OCI-LY7 (cell line): ENCODE measurements around the gene EML2. TPM values are rescaled to one million over a fixed set of nuclear protein-coding genes. Genes with fewer than 3 reads are reported as not detected.

Source experiments
- BruUV-seq: library from RNA; stranded (reverse); fragments of 400-500 nt; replicated peaks from 2 replicates; lab custom pipeline; 2021; lab: Mats Ljungman, UMichigan
- CTCF ChIA-PET: fragments of 300-600 bp; sonication (Branson Sonifier 250); formaldehyde crosslinking; loops from one replicate; lab custom pipeline; 2022; ENCODE audit warnings: antibody characterized with exemption; ENCODE audit not compliant: unreplicated experiment; lab: Charles Lee
- POLR2A ChIA-PET: fragments of 300-600 bp; sonication (Branson Sonifier 250); formaldehyde crosslinking; loops from one replicate; lab custom pipeline; 2022; ENCODE audit warnings: antibody characterized with exemption; lab: Charles Lee
- DNase-seq: peaks from one replicate; pipeline ENCODE4 v3.0.0-alpha.2; 2015; ENCODE audit warnings: low spot score
- H2AFZ ChIP-seq: fragments of 200-600 bp; sonication (generic), shearing (Covaris generic); 2 replicates; pipeline ENCODE4 v1.6.1; 2014; ENCODE audit warnings: mild to moderate bottlenecking, antibody characterized with exemption, low read length, moderate library complexity
- H3K27ac ChIP-seq: fragments of 200-600 bp; sonication (generic); 2 replicates; pipeline ENCODE4 v1.5.1; 2014; ENCODE audit warnings: mixed run types, low read depth, mild to moderate bottlenecking, moderate library complexity, low read length, inconsistent platforms; ENCODE audit not compliant: poor library complexity, severe bottlenecking
- H3K36me3 ChIP-seq: fragments of 200-600 bp; sonication (generic); 2 replicates; pipeline ENCODE4 v1.6.1; 2014; ENCODE audit warnings: mild to moderate bottlenecking, antibody characterized with exemption, low read length, moderate library complexity, mixed read lengths; ENCODE audit not compliant: insufficient read depth
- H3K4me1 ChIP-seq: fragments of 200-600 bp; sonication (generic); 2 replicates; pipeline ENCODE4 v1.5.1; 2014; ENCODE audit warnings: mild to moderate bottlenecking, low read length; ENCODE audit not compliant: insufficient read depth, poor library complexity, severe bottlenecking
- H3K4me2 ChIP-seq: fragments of 200-600 bp; sonication (generic); 2 replicates; pipeline ENCODE4 v1.6.1; 2014; ENCODE audit warnings: mild to moderate bottlenecking, low read length
- H3K4me3 ChIP-seq: fragments of 200-600 bp; sonication (generic); 2 replicates; pipeline ENCODE4 v1.5.1; 2014; ENCODE audit warnings: mild to moderate bottlenecking, low read depth, low read length; ENCODE audit not compliant: poor library complexity, severe bottlenecking
- H3K79me2 ChIP-seq: fragments of 200-600 bp; sonication (generic); 2 replicates; pipeline ENCODE4 v1.6.1; 2016; ENCODE audit warnings: low read depth, mild to moderate bottlenecking, low read length, moderate library complexity, mixed read lengths; ENCODE audit not compliant: insufficient read depth
- H3K9me2 ChIP-seq: fragments of 200-600 bp; sonication (generic); 2 replicates; pipeline ENCODE4 v1.6.1; 2016; ENCODE audit warnings: mild to moderate bottlenecking, low read length, mixed read lengths; ENCODE audit not compliant: insufficient read depth
- H3K9me3 ChIP-seq: fragments of 200-600 bp; sonication (generic); 2 replicates; pipeline ENCODE4 v1.6.1; 2014; ENCODE audit warnings: mild to moderate bottlenecking, mixed run types, low read length, mixed read lengths
- H4K20me1 ChIP-seq: fragments of 200-600 bp; sonication (generic); 2 replicates; pipeline ENCODE4 v1.6.1; 2014; ENCODE audit warnings: mild to moderate bottlenecking, antibody characterized with exemption, low read length, moderate library complexity, mixed read lengths; ENCODE audit not compliant: insufficient read depth
- EZH2phosphoT487 ChIP-seq: fragments of 200-600 bp; sonication (generic); IDR thresholded peaks from 2 replicates; pipeline ENCODE4 v1.6.1; 2018; ENCODE audit warnings: low read depth, borderline replicate concordance, mild to moderate bottlenecking, mixed run types, antibody characterized with exemption, low read length, moderate library complexity, mixed read lengths
- intact Hi-C: fragments of 100-400 bp; cut with micrococcal nuclease; formaldehyde crosslinking; loops from one replicate; pipeline ENCODE4 v1.10.0; 2022; ENCODE audit not compliant: unreplicated experiment
- total RNA-seq, 2 experiments: library from RNA; depleted of rRNA in 1 of 2; stranded (reverse); fragments of >200 nt in 1 of 2; shearing (Covaris generic) in 1 of 2; gene quantifications; 2 replicates each; pipeline ENCODE4 v1.2.3, GENCODE V29; 2014 to 2022
- TF ChIP-seq, protein P1 (sequence below): fragments of 200-600 bp; sonication (generic); conservative IDR thresholded peaks from 2 replicates; pipeline ENCODE4 v1.5.1; 2014; ENCODE audit warnings: mild to moderate bottlenecking, antibody characterized with exemption, low read length, moderate library complexity, mixed read lengths

EML2 gene
- total RNA-seq, 2 experiments from 2014 or later = 26.1 to 47.5 TPM

- Histone ChIP-seq H3K4me1 (peaks cover 48% of the 10 kb centered on the region), H3K4me3 (no peak overlapping the region), H3K79me2 (no peaks in the 10 kb centered on the region), H3K27ac (no peak overlapping the region), H3K9me2 (no peaks in the 10 kb centered on the region), H4K20me1 (no peaks in the 10 kb centered on the region), H3K9me3 (no peaks in the 10 kb centered on the region), H3K36me3 (no peaks in the 10 kb centered on the region), H2AFZ (no peak overlapping the region), H3K4me2 (peak overlapping the region; percentile 55; the same call in 1 of the 2 replicates)
- no peak for TF ChIP-seq EZH2phosphoT487
- TF ChIP-seq, protein P1, sequence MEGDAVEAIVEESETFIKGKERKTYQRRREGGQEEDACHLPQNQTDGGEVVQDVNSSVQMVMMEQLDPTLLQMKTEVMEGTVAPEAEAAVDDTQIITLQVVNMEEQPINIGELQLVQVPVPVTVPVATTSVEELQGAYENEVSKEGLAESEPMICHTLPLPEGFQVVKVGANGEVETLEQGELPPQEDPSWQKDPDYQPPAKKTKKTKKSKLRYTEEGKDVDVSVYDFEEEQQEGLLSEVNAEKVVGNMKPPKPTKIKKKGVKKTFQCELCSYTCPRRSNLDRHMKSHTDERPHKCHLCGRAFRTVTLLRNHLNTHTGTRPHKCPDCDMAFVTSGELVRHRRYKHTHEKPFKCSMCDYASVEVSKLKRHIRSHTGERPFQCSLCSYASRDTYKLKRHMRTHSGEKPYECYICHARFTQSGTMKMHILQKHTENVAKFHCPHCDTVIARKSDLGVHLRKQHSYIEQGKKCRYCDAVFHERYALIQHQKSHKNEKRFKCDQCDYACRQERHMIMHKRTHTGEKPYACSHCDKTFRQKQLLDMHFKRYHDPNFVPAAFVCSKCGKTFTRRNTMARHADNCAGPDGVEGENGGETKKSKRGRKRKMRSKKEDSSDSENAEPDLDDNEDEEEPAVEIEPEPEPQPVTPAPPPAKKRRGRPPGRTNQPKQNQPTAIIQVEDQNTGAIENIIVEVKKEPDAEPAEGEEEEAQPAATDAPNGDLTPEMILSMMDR = no peak
- CTCF ChIA-PET = no interaction called here
- intact Hi-C loops = loop anchor here (1.0 to 10.0 kb wide), 5 partner anchors 60 to 219 kb away; partner anchors contain the start of genes ERCC1, OPA3 and VASP
- no peak for DNase-seq
- BruUV-seq = no TSS peak
- POLR2A ChIA-PET = no interaction called here
Measured at GRCh38 chr19:45643927-45644771, 5.0 kb upstream of the EML2 start.

DNA sequence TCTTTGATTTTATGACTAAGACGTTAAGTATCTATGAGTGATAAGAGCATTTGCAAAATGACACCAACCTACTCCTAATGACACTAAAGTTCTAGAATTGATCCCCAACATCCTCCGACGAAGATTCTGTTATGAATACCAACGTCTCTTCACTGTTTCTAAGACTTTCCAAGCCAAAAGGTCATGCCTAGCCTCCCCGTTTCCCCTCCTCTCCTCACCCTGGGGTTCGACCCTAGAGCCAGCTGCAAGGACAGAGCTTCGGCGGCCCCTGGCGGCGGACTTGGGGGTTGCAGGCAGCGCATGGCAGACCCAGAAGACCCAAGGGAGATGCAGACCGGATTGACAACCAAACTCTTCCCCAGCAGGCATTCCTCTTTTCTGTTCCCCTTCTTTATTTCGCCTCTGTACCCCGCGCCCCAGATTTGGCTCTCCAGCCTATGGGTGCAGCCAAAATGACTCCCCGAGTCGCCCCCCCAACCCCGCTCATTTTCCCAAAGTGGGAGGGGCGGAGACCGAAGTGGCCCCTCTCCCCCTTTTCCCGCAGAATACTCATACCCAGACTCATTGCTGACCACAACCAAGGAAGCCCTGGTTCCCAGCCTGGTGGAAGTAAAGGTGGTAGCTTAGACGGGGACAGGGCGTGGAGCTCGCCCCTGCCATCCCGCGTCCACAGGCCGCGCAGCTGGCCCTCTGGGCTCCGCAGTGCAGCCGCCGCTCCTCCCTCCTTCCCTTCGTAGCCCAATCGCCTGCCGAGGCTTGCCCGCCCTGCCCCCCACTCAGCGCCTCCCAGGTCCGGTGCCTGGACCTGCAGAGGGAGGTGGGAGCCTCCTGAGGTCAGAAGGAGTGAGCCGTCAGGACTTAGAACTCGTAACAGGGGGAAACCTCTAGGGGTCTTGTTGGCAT is 4.1 kb upstream of the EML2 start:
- ChIA-PET CTCF (no interaction called here), POLR2A (interaction anchor here (0.7 kb wide), 1 partner anchor 576 kb away, joined by 3 read pairs; no protein-coding TSS in a partner anchor)
- Histone ChIP-seq H2AFZ (no peak overlapping the region; the same call in 1 of the 2 replicates), H3K9me3 (no peaks in the 10 kb centered on the region), H3K4me1 (peaks cover 54% of the 10 kb centered on the region), H3K4me2 (peak overlapping the region; percentile 55), H3K27ac (peak overlapping the region; percentile 86), H3K79me2 (no peaks in the 10 kb centered on the region), H3K9me2 (no peaks in the 10 kb centered on the region), H3K4me3 (peak overlapping the region; percentile 3), H4K20me1 (no peaks in the 10 kb centered on the region), H3K36me3 (no peaks in the 10 kb centered on the region)
- BruUV-seq = no TSS peak
- no peak for TF ChIP-seq EZH2phosphoT487
- TF ChIP-seq, protein P1 = peak; percentile 99
- intact Hi-C loops = loop anchor here (1.0 to 10.0 kb wide), 5 partner anchors 59 to 218 kb away; partner anchors contain the start of genes ERCC1, OPA3 and VASP
- peak; percentile 90 for DNase-seq
